ENCODE data around the gene PCNX2. TPM values are rescaled to one million over a fixed set of nuclear protein-coding genes. Genes with fewer than 3 reads are reported as not detected.

Gene PCNX2
- total and polyA plus RNA-seq, 2 donors (not counting 1 experiment from before 2014, with no cell fraction given), result 13.0 to 37.8 TPM

DNA sequence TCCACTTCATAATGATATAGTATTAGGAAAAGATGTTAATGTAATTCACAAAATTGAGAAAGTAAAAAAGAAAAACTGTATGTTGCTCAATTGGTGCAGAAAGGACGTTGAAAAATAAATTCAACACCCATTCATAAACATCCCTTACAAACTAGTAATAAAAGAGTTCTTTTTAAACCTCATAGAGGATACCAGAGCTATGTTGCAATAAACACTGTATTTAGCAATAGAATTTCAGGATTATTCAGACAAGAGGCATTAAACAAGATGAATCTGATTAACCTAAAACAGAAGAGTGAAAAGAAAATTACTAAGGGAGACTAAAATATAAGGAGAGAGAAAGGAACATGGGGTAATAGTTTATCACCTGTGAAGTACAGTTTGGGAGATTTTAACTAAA lies 190.3 kb downstream of the PCNX2 start:
- H2AFZ ChIP-seq (ENCODE audit: low read length), result no peak overlapping the region
- H3K4me2 ChIP-seq (ENCODE audit: extremely low read depth, insufficient read depth, low read length), result no peak overlapping the region
- no peak overlapping the region for H3K27ac ChIP-seq (ENCODE audit: insufficient read depth, low read length)
- TF ChIP-seq EZH2 (IDR thresholded peaks at IDR 0.05; ENCODE audit: low read length, missing control alignments), result no peak
- TF ChIP-seq, protein P1, sequence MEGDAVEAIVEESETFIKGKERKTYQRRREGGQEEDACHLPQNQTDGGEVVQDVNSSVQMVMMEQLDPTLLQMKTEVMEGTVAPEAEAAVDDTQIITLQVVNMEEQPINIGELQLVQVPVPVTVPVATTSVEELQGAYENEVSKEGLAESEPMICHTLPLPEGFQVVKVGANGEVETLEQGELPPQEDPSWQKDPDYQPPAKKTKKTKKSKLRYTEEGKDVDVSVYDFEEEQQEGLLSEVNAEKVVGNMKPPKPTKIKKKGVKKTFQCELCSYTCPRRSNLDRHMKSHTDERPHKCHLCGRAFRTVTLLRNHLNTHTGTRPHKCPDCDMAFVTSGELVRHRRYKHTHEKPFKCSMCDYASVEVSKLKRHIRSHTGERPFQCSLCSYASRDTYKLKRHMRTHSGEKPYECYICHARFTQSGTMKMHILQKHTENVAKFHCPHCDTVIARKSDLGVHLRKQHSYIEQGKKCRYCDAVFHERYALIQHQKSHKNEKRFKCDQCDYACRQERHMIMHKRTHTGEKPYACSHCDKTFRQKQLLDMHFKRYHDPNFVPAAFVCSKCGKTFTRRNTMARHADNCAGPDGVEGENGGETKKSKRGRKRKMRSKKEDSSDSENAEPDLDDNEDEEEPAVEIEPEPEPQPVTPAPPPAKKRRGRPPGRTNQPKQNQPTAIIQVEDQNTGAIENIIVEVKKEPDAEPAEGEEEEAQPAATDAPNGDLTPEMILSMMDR (conservative IDR thresholded peaks at IDR 0.05 in 1 of 2, IDR thresholded peaks at IDR 0.05 in 1 of 2; ENCODE audit: low read depth in 1 of 2, low read length in 2 of 2), result no peak
- no peaks in the 10 kb centered on the region for H3K9me3 ChIP-seq (ENCODE audit: control insufficient read depth, insufficient read depth, low read depth, low read length)
- no peak overlapping the region for H3K9ac ChIP-seq (ENCODE audit: insufficient read depth, low read length)
- no peaks in the 10 kb centered on the region for H3K4me1 ChIP-seq (ENCODE audit: control insufficient read depth, extremely low read depth, insufficient read depth, low read length)
- peak; percentile 23 to 84 for DNase-seq (ENCODE audit: low read depth in 2 of 2)
- H3K27me3 ChIP-seq (ENCODE audit: control insufficient read depth, insufficient read depth, low read length), result no peaks in the 10 kb centered on the region
- H3K79me2 ChIP-seq (ENCODE audit: control insufficient read depth, insufficient read depth, low read length), result no peaks in the 10 kb centered on the region
- peaks cover 1% of the 10 kb centered on the region for H3K36me3 ChIP-seq (ENCODE audit: control insufficient read depth, insufficient read depth, low read length)
- H3K4me3 ChIP-seq (replicated peaks in 1 of 4; ENCODE audit: control extremely low read depth in 1 of 4, insufficient read depth in 1 of 4, low read depth in 3 of 4, low read length in 4 of 4), result no peak overlapping the region
- no peaks in the 10 kb centered on the region for H4K20me1 ChIP-seq (ENCODE audit: control insufficient read depth, extremely low read depth, insufficient read depth, low read length)

DNA sequence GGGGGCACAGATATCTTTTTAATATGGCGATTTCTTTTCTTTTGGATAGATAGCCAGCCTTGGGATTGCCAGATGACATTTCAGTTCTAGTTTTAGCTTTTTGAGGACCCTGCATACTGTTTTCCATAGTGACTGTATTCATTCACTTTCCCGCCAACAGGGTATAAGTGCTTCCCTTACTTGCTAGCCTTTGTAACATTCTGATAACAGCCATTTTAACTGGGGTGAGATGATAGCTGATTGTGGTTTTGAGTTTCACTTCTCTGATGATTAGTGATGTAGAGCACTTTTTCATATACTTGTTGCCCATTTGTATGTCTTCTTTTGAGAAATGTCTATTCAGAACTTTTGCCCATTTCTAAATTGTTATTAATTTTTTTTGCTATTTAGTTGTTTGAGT lies 193.2 kb downstream of the PCNX2 start:
- Histone ChIP-seq H3K36me3 (ENCODE audit: control insufficient read depth, insufficient read depth, low read length) (no peaks in the 10 kb centered on the region), H3K27me3 (ENCODE audit: control insufficient read depth, insufficient read depth, low read length) (no peaks in the 10 kb centered on the region), H2AFZ (ENCODE audit: low read length) (no peak overlapping the region), H3K27ac (ENCODE audit: insufficient read depth, low read length) (no peak overlapping the region), H3K79me2 (ENCODE audit: control insufficient read depth, insufficient read depth, low read length) (no peaks in the 10 kb centered on the region), H3K4me3 (replicated peaks in 1 of 4; ENCODE audit: control extremely low read depth in 1 of 4, insufficient read depth in 1 of 4, low read depth in 3 of 4, low read length in 4 of 4) (no peak overlapping the region), H3K9ac (ENCODE audit: insufficient read depth, low read length) (no peak overlapping the region), H3K4me1 (ENCODE audit: control insufficient read depth, extremely low read depth, insufficient read depth, low read length) (no peaks in the 10 kb centered on the region), H4K20me1 (ENCODE audit: control insufficient read depth, extremely low read depth, insufficient read depth, low read length) (no peaks in the 10 kb centered on the region), H3K9me3 (ENCODE audit: control insufficient read depth, insufficient read depth, low read depth, low read length) (no peaks in the 10 kb centered on the region), H3K4me2 (ENCODE audit: extremely low read depth, insufficient read depth, low read length) (no peak overlapping the region)
- DNase-seq (ENCODE audit: low read depth in 2 of 2), result no peak
- TF ChIP-seq, protein P1 (conservative IDR thresholded peaks at IDR 0.05 in 1 of 2, IDR thresholded peaks at IDR 0.05 in 1 of 2; ENCODE audit: low read depth in 1 of 2, low read length in 2 of 2), result no peak
- TF ChIP-seq EZH2 (IDR thresholded peaks at IDR 0.05; ENCODE audit: low read length, missing control alignments), result no peak

DNA sequence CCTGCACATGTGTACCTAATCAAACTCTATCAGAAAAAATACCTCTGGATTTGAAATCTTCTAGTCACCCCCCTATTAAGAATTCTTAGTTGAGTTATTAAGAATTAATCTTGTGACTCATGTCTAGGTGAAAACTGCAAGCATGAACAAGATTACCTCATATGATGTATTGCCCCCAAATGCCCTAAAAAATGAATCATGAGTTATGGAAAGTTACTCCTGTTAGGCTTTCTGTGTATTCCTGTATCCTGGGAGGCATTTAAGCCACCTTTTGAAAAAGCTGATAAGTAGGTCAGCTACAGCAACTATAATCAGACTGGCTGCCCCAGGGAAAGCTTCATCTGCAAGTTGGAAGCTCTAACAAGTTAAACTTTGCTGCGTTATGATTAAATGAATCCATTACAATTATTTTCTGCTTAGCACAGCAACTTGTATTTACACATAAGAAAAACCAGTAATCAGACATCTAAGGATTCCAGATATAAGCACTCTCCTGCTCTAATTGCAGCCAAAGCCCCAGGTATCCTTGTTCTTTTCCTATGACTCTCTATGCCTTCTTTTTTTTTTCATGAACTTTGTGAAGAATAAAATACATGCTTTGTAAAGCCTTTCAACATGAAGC lies 197.5 kb downstream of the PCNX2 start:
- peak in 1 of 2 donors; percentile 80 for DNase-seq (ENCODE audit: low read depth in 2 of 2)
- Histone ChIP-seq H2AFZ (ENCODE audit: low read length) (no peak overlapping the region), H3K4me2 (ENCODE audit: extremely low read depth, insufficient read depth, low read length) (no peak overlapping the region), H3K9ac (ENCODE audit: insufficient read depth, low read length) (no peak overlapping the region), H3K27ac (ENCODE audit: insufficient read depth, low read length) (no peak overlapping the region), H3K27me3 (ENCODE audit: control insufficient read depth, insufficient read depth, low read length) (no peaks in the 10 kb centered on the region), H3K9me3 (ENCODE audit: control insufficient read depth, insufficient read depth, low read depth, low read length) (no peaks in the 10 kb centered on the region), H3K79me2 (ENCODE audit: control insufficient read depth, insufficient read depth, low read length) (no peaks in the 10 kb centered on the region), H3K36me3 (ENCODE audit: control insufficient read depth, insufficient read depth, low read length) (no peaks in the 10 kb centered on the region), H4K20me1 (ENCODE audit: control insufficient read depth, extremely low read depth, insufficient read depth, low read length) (no peaks in the 10 kb centered on the region), H3K4me3 (replicated peaks in 1 of 4; ENCODE audit: control extremely low read depth in 1 of 4, insufficient read depth in 1 of 4, low read depth in 3 of 4, low read length in 4 of 4) (no peak overlapping the region), H3K4me1 (ENCODE audit: control insufficient read depth, extremely low read depth, insufficient read depth, low read length) (no peaks in the 10 kb centered on the region)
- TF ChIP-seq, protein P1 (conservative IDR thresholded peaks at IDR 0.05 in 1 of 2, IDR thresholded peaks at IDR 0.05 in 1 of 2; ENCODE audit: low read depth in 1 of 2, low read length in 2 of 2), result no peak
- TF ChIP-seq EZH2 (IDR thresholded peaks at IDR 0.05; ENCODE audit: low read length, missing control alignments), result no peak
